GM21381 (cell line): ENCODE data around the gene APPL2.

Experiments used
- ATAC-seq: cut with Tn5 transposase; IDR thresholded peaks from one replicate; pipeline ENCODE4 v1.9.1; 2021; ENCODE audit warnings: mild to moderate bottlenecking, moderate library complexity; ENCODE audit not compliant: unreplicated experiment

Gene APPL2

DNA sequence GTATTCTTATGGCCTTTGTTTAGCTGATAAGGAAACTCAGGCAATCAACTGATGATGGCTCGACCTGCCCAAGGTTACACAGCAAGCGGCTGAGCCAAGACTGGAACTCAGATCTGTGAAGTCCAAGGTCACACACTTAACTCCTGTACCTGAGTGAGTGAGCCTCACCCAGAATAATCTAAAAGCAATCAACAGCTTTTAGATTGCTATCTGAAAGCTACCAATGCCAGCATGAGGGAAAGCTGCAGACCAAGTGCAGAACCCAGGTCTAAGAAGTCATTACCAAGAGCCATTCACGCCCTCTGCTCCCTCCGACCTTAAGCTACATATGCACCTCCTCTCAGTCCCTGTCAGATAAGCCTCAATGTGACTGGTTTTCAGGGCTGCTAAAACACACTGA is 12.1 kb downstream of the APPL2 start:
- no peak for ATAC-seq

DNA sequence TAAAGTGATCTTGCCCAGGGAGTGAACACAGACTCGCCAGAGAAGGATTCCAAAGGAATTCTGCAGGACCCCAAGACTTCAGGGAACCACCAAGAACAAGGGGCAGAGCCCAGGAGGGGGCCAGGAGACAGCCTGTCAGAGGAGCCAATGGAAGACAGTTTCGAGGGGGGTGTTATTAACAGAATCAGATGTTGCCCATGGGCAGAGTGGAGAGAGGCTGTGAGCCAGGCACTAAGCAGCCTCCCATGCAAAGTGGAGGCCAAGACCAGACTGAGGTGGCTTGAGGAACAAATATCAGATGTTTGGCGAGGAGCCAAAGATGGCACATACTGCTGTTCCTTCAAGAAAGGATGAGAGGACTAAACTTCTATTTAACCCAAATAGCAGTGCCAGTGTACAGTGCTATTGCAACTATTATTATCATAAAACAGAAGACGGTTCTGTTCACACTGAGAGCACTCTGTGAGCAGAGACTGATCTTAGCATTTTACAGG is 12.6 kb downstream of the APPL2 start:
- ATAC-seq: no peak

DNA sequence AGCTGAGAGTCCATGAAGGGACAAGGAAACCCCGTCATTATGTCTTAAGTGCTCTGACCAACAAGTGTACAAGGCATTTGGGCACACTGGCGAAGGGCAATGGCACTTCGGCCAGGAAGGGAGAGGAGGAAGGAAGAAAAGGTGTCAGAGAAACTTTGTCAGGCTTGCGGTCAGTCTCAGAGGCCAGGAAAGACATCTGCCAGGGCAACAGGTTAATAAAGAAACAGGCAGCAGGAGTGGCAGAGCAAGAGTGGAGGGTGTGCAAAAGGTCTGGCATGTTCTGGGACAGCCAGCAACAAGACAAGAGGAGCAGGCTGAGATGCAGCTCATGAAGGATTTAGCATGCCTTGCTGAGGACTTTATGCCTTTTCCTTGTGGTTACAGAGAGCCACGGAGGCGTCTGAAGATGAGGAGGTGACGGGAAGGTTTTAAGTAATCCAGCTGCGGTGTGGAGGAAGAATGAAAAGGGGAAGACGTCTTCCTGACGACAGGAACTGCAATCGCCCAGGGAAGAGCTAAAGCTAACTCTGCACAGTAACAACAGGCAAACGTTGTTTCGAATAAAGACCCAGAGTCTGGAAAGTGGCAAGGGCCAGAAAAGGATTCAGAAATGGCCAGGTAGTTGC is 13.1 kb downstream of the APPL2 start:
- ATAC-seq: no peak

- ATAC-seq: no peak
These were observed 13.7 kb downstream of the APPL2 start for GRCh38 chr12:105222284-105222655.

DNA sequence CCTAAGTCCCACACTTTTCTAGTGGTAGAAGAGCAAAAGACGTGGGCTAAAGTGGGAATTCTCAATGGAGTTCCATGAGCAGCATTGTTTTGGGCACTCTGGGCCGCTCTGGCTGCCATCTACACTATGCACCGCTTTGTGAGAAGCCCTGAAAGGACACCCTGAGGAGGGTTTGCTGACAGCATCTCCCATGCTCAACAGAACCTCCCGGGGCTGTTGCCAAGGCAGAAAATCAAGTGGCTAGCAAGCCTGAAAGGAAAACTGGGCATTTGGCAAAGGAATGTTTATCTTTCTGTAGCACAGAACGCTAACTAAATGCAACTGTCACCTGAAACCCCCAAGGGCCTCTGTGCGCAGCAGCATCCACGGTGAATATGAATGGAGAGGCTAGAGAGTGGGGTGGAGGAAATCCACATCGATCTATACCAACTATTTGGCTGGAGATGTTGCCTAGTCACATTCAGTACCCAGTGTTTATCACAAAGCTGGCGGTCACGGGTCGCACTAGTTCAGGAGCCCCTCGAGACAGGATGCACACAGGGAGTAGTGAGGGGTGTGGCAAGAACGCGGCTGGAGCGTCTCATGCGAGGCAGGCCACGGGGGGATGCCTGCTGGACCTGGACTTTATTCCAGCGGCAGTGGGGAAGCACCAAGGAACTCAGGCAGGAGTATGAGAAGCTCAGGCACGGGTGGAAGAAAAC is 14.2 kb downstream of the APPL2 start:
- no peak for ATAC-seq

- no peak for ATAC-seq
These were observed 15.1 kb downstream of the APPL2 start for GRCh38 chr12:105220929-105221290.

DNA sequence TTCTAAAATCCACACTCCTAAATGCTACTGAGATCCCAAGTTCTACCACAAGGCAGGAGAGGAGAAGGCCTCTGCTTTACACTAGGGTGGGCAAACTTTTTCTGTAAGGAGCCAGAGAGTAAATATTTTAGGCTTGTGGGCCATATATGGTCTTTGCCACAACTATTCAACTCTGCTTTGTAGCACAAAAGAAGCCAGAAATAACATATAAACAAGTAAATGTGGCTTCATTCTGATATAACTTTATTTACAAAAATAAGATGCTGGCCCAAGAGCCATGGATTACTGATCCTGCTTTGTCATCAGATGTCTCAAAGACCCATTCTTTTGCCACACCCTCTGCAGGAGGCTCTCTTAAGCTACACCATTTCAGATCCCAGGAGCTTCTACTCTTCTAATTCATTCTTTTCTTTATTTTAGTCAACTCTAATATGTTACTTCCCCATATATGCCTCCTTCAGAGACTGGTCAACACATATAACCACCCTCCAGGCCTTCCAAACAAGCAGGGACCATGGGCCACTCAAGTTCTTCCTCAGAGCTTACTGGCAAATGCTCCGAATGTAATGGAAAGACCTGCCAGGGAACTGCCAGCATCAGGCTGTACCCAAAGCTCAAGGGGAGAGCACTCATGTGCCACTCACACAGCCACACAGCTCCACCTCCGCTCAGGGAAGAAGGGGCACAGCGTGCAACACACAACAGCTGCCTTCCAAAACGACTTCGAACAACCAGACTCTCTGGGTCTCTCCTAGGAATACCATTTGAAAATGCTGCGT is 15.6 kb downstream of the APPL2 start:
- no peak for ATAC-seq

DNA sequence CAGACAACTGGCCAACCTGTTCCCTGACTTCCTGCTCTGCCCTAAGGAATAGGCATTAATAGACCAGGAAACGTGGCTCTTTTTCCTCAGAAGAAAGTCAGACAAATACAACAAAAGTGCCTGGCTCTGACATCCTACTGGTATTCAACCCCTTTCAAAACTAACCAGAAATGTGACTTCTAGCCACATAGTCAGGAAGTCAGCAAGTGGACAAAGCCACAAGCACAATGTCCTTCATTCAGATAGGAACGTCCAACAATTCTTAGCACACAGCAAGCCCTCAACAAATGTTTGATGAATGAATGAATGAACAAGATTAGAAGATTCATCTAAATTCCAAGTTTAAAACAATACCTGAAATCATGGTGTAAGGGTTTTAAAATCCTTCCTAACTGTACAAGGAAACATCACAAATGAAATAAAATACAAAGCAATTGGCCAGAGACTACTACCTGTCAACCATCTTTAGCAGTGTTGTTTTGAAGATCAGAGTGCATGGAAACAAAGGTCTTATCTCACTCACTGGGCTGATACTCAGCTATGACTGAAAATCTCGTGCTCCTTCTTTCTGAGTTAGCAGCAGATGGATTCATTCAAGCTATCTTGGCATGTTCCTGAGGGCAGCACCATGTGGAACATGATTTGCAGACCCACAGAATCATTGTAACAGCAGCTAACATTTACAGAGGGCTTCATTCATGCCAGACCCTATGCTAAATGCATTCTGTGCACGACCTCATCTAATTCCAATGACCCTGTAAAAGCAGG is 16.5 kb downstream of the APPL2 start:
- ATAC-seq: no peak

GRCh38 chr12:105218434-105218833 is 17.5 kb downstream of the APPL2 start:
- no peak for ATAC-seq

GRCh38 chr12:105214670-105215375 is 21.2 kb downstream of the APPL2 start:
- ATAC-seq: no peak

- ATAC-seq: no peak
These were observed 21.8 kb downstream of the APPL2 start for GRCh38 chr12:105214148-105214547.

DNA sequence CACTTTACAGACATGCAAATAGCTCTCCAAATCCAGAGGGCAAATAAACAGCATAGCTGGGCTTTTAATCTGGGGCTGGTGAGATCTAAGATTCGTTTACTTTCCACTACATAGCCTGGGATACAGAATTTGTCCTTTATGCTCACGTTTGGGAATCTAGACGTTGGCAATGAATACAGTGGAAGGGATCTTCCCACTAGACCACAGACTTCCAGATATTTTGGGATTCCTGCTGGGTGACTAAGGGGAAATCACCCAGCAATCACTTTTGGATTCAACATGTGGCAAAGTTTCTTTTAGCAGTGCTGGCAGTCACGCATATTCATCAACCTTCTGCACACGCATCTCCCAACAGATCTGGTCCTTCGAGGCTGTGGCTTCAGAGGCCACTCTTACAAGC is 23.5 kb downstream of the APPL2 start:
- no peak for ATAC-seq

- ATAC-seq: no peak
These were observed 26.9 kb downstream of the APPL2 start for GRCh38 chr12:105209091-105209490.

- ATAC-seq: no peak
These were observed 29.1 kb downstream of the APPL2 start for GRCh38 chr12:105206686-105207374.

GRCh38 chr12:105205322-105206048 is 30.5 kb downstream of the APPL2 start:
- ATAC-seq: no peak

GRCh38 chr12:105204916-105205315 is 31.1 kb downstream of the APPL2 start:
- ATAC-seq: no peak

GRCh38 chr12:105204127-105204526 is 31.8 kb downstream of the APPL2 start:
- ATAC-seq: no peak

- ATAC-seq: no peak
These were observed 33.8 kb downstream of the APPL2 start for GRCh38 chr12:105202202-105202601.

DNA sequence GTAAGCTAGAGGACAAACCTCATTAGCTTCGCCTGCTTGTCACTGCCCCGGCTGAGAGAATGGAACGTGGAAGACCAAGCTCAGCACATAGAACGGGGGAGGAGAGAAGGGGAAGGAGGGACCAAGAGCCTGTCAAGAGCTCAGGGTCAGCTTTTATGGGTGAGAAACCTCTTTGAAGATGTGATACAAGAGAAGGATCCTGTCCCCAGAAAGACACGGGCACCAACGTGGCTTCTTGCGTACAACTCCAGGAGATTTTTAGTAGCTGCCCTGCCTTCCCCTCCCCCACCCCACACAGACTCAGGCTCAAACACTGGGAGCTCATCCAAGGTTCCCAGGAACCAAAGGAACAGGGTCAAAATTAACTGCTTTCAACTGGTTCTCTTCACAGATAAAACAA is 34.7 kb downstream of the APPL2 start:
- no peak for ATAC-seq
